SJSA1 (cell line): ENCODE measurements around the gene CDC14B. TPM values are rescaled to one million over a fixed set of nuclear protein-coding genes. Genes with fewer than 3 reads are reported as not detected.
A peak's percentile ranks its signal among the peaks of the same experiment; 100 is the strongest.

Source experiments
- DNase-seq, 2 experiments: peaks; one replicate each; pipeline ENCODE4 v3.0.0-alpha.2; 2015 to 2020; ENCODE audit warnings: low spot score in 2 of 2, low read depth in 1 of 2
- H3K27ac ChIP-seq: fragments of 250-450 bp; sonication (Bioruptor Pico); 2 replicates; pipeline ENCODE4 v1.5.1; 2020; ENCODE audit warnings: mild to moderate bottlenecking, moderate library complexity
- H3K27me3 ChIP-seq: fragments of 250-450 bp; sonication (Bioruptor Pico); replicated peaks from 2 replicates; pipeline ENCODE4 v1.5.1; 2020; ENCODE audit warnings: mild to moderate bottlenecking, moderate library complexity
- H3K36me3 ChIP-seq: fragments of 250-450 bp; sonication (Bioruptor Pico); 2 replicates; pipeline ENCODE4 v1.5.1; 2020; ENCODE audit warnings: mild to moderate bottlenecking
- H3K4me1 ChIP-seq: fragments of 250-450 bp; sonication (Bioruptor Pico); replicated peaks from 2 replicates; pipeline ENCODE4 v1.6.1; 2021; ENCODE audit warnings: mild to moderate bottlenecking
- H3K4me3 ChIP-seq: fragments of 250-450 bp; sonication (Bioruptor Pico); 2 replicates; pipeline ENCODE4 v1.5.1; 2020; ENCODE audit warnings: mild to moderate bottlenecking
- H3K9me3 ChIP-seq: fragments of 250-450 bp; sonication (Bioruptor Pico); replicated peaks from 2 replicates; pipeline ENCODE4 v1.5.1; 2020; ENCODE audit warnings: mild to moderate bottlenecking
- total RNA-seq: library from RNA; depleted of rRNA; stranded (reverse); fragments of >200 nt; shearing (Covaris generic); gene quantifications from 2 replicates; pipeline ENCODE4 v1.2.3, GENCODE V29; 2014; rRNA removed

Gene CDC14B
- total RNA-seq, 1 experiment from 2014 or later = 33.8 TPM

- Histone ChIP-seq H3K4me3 (no peak overlapping the region), H3K4me1 (peaks cover 7% of the 10 kb centered on the region), H3K9me3 (0 out of 2 replicates have a peak, but pooled peaks cover 2% of the 10 kb centered on the region), H3K27me3 (no peaks in the 10 kb centered on the region), H3K27ac (no peak overlapping the region), H3K36me3 (peaks cover under 1% of the 10 kb centered on the region)
- no peak for DNase-seq
Observed at GRCh38 chr9:96453625-96454024, 166.0 kb downstream of the CDC14B start.

- peak; percentile 30 to 41 for DNase-seq
- 0 out of 2 replicates have a peak overlapping the region, but pooled peaks have one; percentile 59 for H3K27ac ChIP-seq
- peak overlapping the region; percentile 93 for H3K4me3 ChIP-seq
- no peaks in the 10 kb centered on the region; the same call in 1 of the 2 replicates for H3K36me3 ChIP-seq
- H3K27me3 ChIP-seq = no peaks in the 10 kb centered on the region
- H3K9me3 ChIP-seq = 0 out of 2 replicates have a peak, but pooled peaks cover 2% of the 10 kb centered on the region
- peaks cover 7% of the 10 kb centered on the region for H3K4me1 ChIP-seq
Observed at GRCh38 chr9:96450613-96451528, 168.8 kb downstream of the CDC14B start.

Other genes with a start within 250 kb of the CDC14B start
- 10.6 and 21.2 TPM in 2 replicates for gene SLC35D2, start 236.1 kb downstream of the CDC14B start, total RNA-seq
- 45.4 and 55.5 TPM in 2 replicates for gene ZNF367, start 201.5 kb downstream of the CDC14B start, total RNA-seq
- 30.7 and 36.1 TPM in 2 replicates for gene HABP4, start 169.7 kb downstream of the CDC14B start, total RNA-seq
- 9.5 and 27.5 TPM in 2 replicates for gene PRXL2C, start 35.5 kb upstream of the CDC14B start, total RNA-seq
- 2.0 and 7.5 TPM in 2 replicates for gene ZNF510, start 158.2 kb upstream of the CDC14B start, total RNA-seq
- gene ZNF782, start 234.7 kb upstream of the CDC14B start, total RNA-seq = 1.6 and 6.8 TPM in 2 replicates